H9 (cell line): ENCODE measurements around the gene SARNP. TPM values are rescaled to one million over a fixed set of nuclear protein-coding genes. Genes with fewer than 3 reads are reported as not detected.
"Not testable (repeated sequence)": the region's sequence is repeated elsewhere in the genome, so short reads cannot be mapped to it uniquely, and the experiment has no call there.

Source experiments
- DNase-seq: peaks from one replicate; pipeline ENCODE4 v3.0.0-alpha.2; 2017
- H2AFZ ChIP-seq: one replicate; pipeline ENCODE4 v1.6.1; 2013; ENCODE audit warnings: mild to moderate bottlenecking, low read length, control low read depth, moderate library complexity
- H2AK5ac ChIP-seq: 2 replicates; pipeline ENCODE4 v1.6.1; 2013; ENCODE audit warnings: low read length, control low read depth, mixed read lengths; ENCODE audit not compliant: insufficient read length
- H2BK120ac ChIP-seq: one replicate; pipeline ENCODE4 v1.6.1; 2013; ENCODE audit warnings: low read depth, mild to moderate bottlenecking, low read length, control low read depth, inconsistent platforms; ENCODE audit not compliant: poor library complexity, severe bottlenecking
- H2BK12ac ChIP-seq: 2 replicates; pipeline ENCODE4 v1.6.1; 2013; ENCODE audit warnings: low read length, control low read depth, mixed read lengths, low read depth; ENCODE audit not compliant: insufficient read length
- H2BK15ac ChIP-seq: 2 replicates; pipeline ENCODE4 v1.6.1; 2013; ENCODE audit warnings: low read depth, low read length, control low read depth
- H2BK20ac ChIP-seq: one replicate; pipeline ENCODE4 v1.6.1; 2013; ENCODE audit warnings: low read depth, mild to moderate bottlenecking, low read length, control low read depth, inconsistent platforms; ENCODE audit not compliant: poor library complexity, severe bottlenecking
- H2BK5ac ChIP-seq: 2 replicates; pipeline ENCODE4 v1.6.1; 2013; ENCODE audit warnings: low read length, control low read depth, mixed read lengths; ENCODE audit not compliant: insufficient read length
- H3K14ac ChIP-seq: 2 replicates; pipeline ENCODE4 v1.6.1; 2013; ENCODE audit warnings: low read length, control low read depth; ENCODE audit not compliant: insufficient read depth
- H3K18ac ChIP-seq: 2 replicates; pipeline ENCODE4 v1.6.1; 2013; ENCODE audit warnings: low read depth, mild to moderate bottlenecking, mixed read lengths, low read length, control low read depth; ENCODE audit not compliant: insufficient read length
- H3K23ac ChIP-seq: 2 replicates; pipeline ENCODE4 v1.6.1; 2013; ENCODE audit warnings: low read length, control low read depth, mixed read lengths, low read depth; ENCODE audit not compliant: insufficient read length
- H3K23me2 ChIP-seq: 2 replicates; pipeline ENCODE4 v1.6.1; 2013; ENCODE audit warnings: low read depth, mild to moderate bottlenecking, mixed read lengths, low read length, control low read depth; ENCODE audit not compliant: insufficient read length, poor library complexity, severe bottlenecking
- H3K27ac ChIP-seq: 2 replicates; pipeline ENCODE4 v1.5.1; 2013; ENCODE audit warnings: low read length, control low read depth, mixed read lengths, low read depth; ENCODE audit not compliant: insufficient read length
- H3K27me3 ChIP-seq: 2 replicates; pipeline ENCODE4 v1.6.1; 2013; ENCODE audit warnings: low read length, control low read depth, inconsistent platforms; ENCODE audit not compliant: insufficient read depth
- H3K4ac ChIP-seq: 2 replicates; pipeline ENCODE4 v1.6.1; 2013; ENCODE audit warnings: low read depth, mild to moderate bottlenecking, control low read depth, inconsistent platforms, low read length, moderate library complexity
- H3K4me1 ChIP-seq: 2 replicates; pipeline ENCODE4 v1.6.1; 2013; ENCODE audit warnings: low read length, control low read depth, inconsistent platforms; ENCODE audit not compliant: insufficient read depth
- H3K4me2 ChIP-seq: 2 replicates; pipeline ENCODE4 v1.6.1; 2013; ENCODE audit warnings: low read length, control low read depth, mixed read lengths; ENCODE audit not compliant: insufficient read length, insufficient read depth
- H3K56ac ChIP-seq: 2 replicates; pipeline ENCODE4 v1.6.1; 2013; ENCODE audit warnings: low read depth, mild to moderate bottlenecking, mixed read lengths, low read length, control low read depth; ENCODE audit not compliant: insufficient read length
- H3K79me1 ChIP-seq: 2 replicates; pipeline ENCODE4 v1.6.1; 2013; ENCODE audit warnings: low read depth, mild to moderate bottlenecking, moderate library complexity, low read length, control low read depth, inconsistent platforms; ENCODE audit not compliant: insufficient read depth, poor library complexity, severe bottlenecking
- H3K79me2 ChIP-seq: 2 replicates; pipeline ENCODE4 v1.6.1; 2013; ENCODE audit warnings: low read length, control low read depth, inconsistent platforms; ENCODE audit not compliant: insufficient read depth
- H3K9ac ChIP-seq: 2 replicates; pipeline ENCODE4 v1.6.1; 2013; ENCODE audit warnings: low read length, control low read depth, mixed read lengths; ENCODE audit not compliant: insufficient read length; ENCODE audit errors: extremely low read depth
- H3K9me3 ChIP-seq: one replicate; pipeline ENCODE4 v1.6.1; 2013; ENCODE audit warnings: low read depth, low read length, inconsistent platforms; ENCODE audit not compliant: control insufficient read depth
- H3T11ph ChIP-seq: one replicate; pipeline ENCODE4 v1.6.1; 2013; ENCODE audit warnings: mild to moderate bottlenecking, low read length, control low read depth, inconsistent platforms
- H4K20me1 ChIP-seq: one replicate; pipeline ENCODE4 v1.6.1; 2013; ENCODE audit not compliant: control insufficient read depth, insufficient read length, insufficient read depth
- H4K5ac ChIP-seq: 2 replicates; pipeline ENCODE4 v1.6.1; 2013; ENCODE audit warnings: low read depth, mild to moderate bottlenecking, mixed read lengths, low read length, control low read depth; ENCODE audit not compliant: insufficient read length
- H4K8ac ChIP-seq: replicated peaks from 2 replicates; pipeline ENCODE4 v1.6.1; 2013; ENCODE audit warnings: low read length, control low read depth, mixed read lengths, low read depth; ENCODE audit not compliant: insufficient read length
- H4K91ac ChIP-seq: 2 replicates; pipeline ENCODE4 v1.6.1; 2013; ENCODE audit warnings: low read depth, mild to moderate bottlenecking, moderate library complexity, mixed read lengths, low read length, control low read depth; ENCODE audit not compliant: insufficient read length
- H3K27ac Mint-ChIP-seq, 3 experiments: 2 replicates in 2 of 3; 3 replicates in 1 of 3; pipeline ENCODE4 v1.8.0; 2020 to 2021; ENCODE audit warnings: mixed read lengths in 3 of 3, mild to moderate bottlenecking in 1 of 3, moderate library complexity in 1 of 3
- H3K27me3 Mint-ChIP-seq: 2 replicates; pipeline ENCODE4 v1.8.0; 2021; ENCODE audit warnings: low read depth, mild to moderate bottlenecking, moderate library complexity, mixed read lengths
- H3K36me3 Mint-ChIP-seq, 3 experiments: 2 replicates in 2 of 3; 3 replicates in 1 of 3; pipeline ENCODE4 v1.8.0; 2020 to 2021; ENCODE audit warnings: low read depth in 3 of 3, mixed read lengths in 3 of 3; ENCODE audit not compliant: insufficient read depth in 1 of 3
- H3K4me1 Mint-ChIP-seq, 2 experiments: 2 replicates each; pipeline ENCODE4 v1.8.0; 2020; ENCODE audit warnings: mixed read lengths in 2 of 2
- H3K4me3 Mint-ChIP-seq, 2 experiments: 2 replicates in 1 of 2; 3 replicates in 1 of 2; pipeline ENCODE4 v1.8.0; 2020 to 2021; ENCODE audit warnings: mild to moderate bottlenecking in 2 of 2, mixed read lengths in 2 of 2, moderate library complexity in 1 of 2
- H3K9me3 Mint-ChIP-seq, 2 experiments: 2 replicates in 1 of 2; 3 replicates in 1 of 2; pipeline ENCODE4 v1.8.0; 2020; ENCODE audit warnings: mild to moderate bottlenecking in 2 of 2, mixed read lengths in 2 of 2, moderate library complexity in 1 of 2
- WGBS: extraction: QIAGEN DNeasy Blood & Tissue Kit; methylation state at CpG from one replicate; pipeline ENCODE4 v1.1.7; 2013; ENCODE audit warnings: missing lambda C conversion rate, low lambda C conversion rate, mixed read lengths; ENCODE audit not compliant: insufficient read length; ENCODE audit errors: extremely low coverage; 5-methylcytosine and 5-hydroxymethylcytosine counted together
- long read RNA-seq: library from polyadenylated mRNA; unstranded; transcript quantifications from one replicate; pipeline ENCODE4 v2.0.0, GENCODE V29; 2020
- total RNA-seq: library from RNA; stranded (reverse); gene quantifications from 2 replicates; pipeline ENCODE4 v1.2.1, GENCODE V29; 2021
- TF ChIP-seq, protein P1 (sequence below): fragments of 200-600 bp; sonication (generic); conservative IDR thresholded peaks from 3 replicates; pipeline ENCODE4 v1.8.0; 2021; ENCODE audit warnings: antibody characterized with exemption, mild to moderate bottlenecking

The SARNP gene
- 122 and 127 TPM in 2 replicates for total RNA-seq
- long read RNA-seq, transcript SARNP-201 (11 exons, 926 nt), result major isoform, 96 of 109 reads
- long read RNA-seq, partial matches to known transcripts, result 2 of 109 reads
- long read RNA-seq, other reads (novel, unspliced or antisense), result 8 of 109 reads

- Histone ChIP-seq H3K14ac (peak within 1 kb of the TSS; percentile 59; the same call in 1 of the 2 replicates), H3K23me2 (peaks cover 10% of the 10 kb centered on the region), H4K91ac (no peak within 1 kb of the TSS), H4K20me1 (no peaks in the 10 kb centered on the region), H3K56ac (peak within 1 kb of the TSS; percentile 68), H3K27ac (peak within 1 kb of the TSS; percentile 59), H3K18ac (peak within 1 kb of the TSS; percentile 73), H2BK120ac (no peak within 1 kb of the TSS), H3K79me1 (peaks cover 8% of the 10 kb centered on the region), H3K27me3 (no peaks in the 10 kb centered on the region), H3K23ac (no peak within 1 kb of the TSS), H3K9me3 (no peaks in the 10 kb centered on the region), H3K79me2 (peaks cover 37% of the 10 kb centered on the region; the same call in 1 of the 2 replicates), H3K4ac (no peak within 1 kb of the TSS), H3K4me1 (peaks cover 2% of the 10 kb centered on the region; the same call in 1 of the 2 replicates), H4K8ac (no peak within 1 kb of the TSS), H2AFZ (no peak within 1 kb of the TSS), H2BK12ac (no peak within 1 kb of the TSS), H3K9ac (peak within 1 kb of the TSS; percentile 98), H4K5ac (peak within 1 kb of the TSS; percentile 59), H2BK20ac (no peak within 1 kb of the TSS), H3T11ph (no peak within 1 kb of the TSS), H2AK5ac (no peak within 1 kb of the TSS), H2BK15ac (no peak within 1 kb of the TSS), H2BK5ac (peak within 1 kb of the TSS; percentile 67), H3K4me2 (peak within 1 kb of the TSS; percentile 96)
- no CpG with 5 or more reads among the region's 38 CpGs for WGBS
- TF ChIP-seq, protein P1, sequence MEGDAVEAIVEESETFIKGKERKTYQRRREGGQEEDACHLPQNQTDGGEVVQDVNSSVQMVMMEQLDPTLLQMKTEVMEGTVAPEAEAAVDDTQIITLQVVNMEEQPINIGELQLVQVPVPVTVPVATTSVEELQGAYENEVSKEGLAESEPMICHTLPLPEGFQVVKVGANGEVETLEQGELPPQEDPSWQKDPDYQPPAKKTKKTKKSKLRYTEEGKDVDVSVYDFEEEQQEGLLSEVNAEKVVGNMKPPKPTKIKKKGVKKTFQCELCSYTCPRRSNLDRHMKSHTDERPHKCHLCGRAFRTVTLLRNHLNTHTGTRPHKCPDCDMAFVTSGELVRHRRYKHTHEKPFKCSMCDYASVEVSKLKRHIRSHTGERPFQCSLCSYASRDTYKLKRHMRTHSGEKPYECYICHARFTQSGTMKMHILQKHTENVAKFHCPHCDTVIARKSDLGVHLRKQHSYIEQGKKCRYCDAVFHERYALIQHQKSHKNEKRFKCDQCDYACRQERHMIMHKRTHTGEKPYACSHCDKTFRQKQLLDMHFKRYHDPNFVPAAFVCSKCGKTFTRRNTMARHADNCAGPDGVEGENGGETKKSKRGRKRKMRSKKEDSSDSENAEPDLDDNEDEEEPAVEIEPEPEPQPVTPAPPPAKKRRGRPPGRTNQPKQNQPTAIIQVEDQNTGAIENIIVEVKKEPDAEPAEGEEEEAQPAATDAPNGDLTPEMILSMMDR, result no peak
- no peak within 1 kb of the TSS; a peak in 1 of 5 replicates for H3K4me3 Mint-ChIP-seq
- H3K9me3 Mint-ChIP-seq, result no peaks in the 10 kb centered on the region
- H3K27me3 Mint-ChIP-seq, result no peaks in the 10 kb centered on the region
- peaks cover 42% of the 10 kb centered on the region in 2 experiments for H3K4me1 Mint-ChIP-seq
- H3K27ac Mint-ChIP-seq, result no peak within 1 kb of the TSS; a peak in 2 of 7 replicates
- DNase-seq, result peak; percentile 100
- peaks cover 21 to 52% (median 45%) of the 10 kb centered on the region in 3 experiments; a peak in 6 of 7 replicates for H3K36me3 Mint-ChIP-seq
These were observed at the start of gene SARNP, which contains the start of gene ORMDL2 for GRCh38 chr12:55817345-55818139. Gene SARNP (minus strand): TSS chr12:55817724. CDS start chr12:55817701, 23 bp downstream. Gene ORMDL2 (plus strand): TSS chr12:55818041. CDS start chr12:55819000, 959 bp downstream.

GRCh38 chr12:55866454-55867004 is 49.0 kb upstream of the SARNP start:
- not testable (repeated sequence) for H3K23me2 ChIP-seq, H3T11ph ChIP-seq, H4K91ac ChIP-seq, H3K36me3 Mint-ChIP-seq, H4K8ac ChIP-seq, H3K4me1 ChIP-seq, H4K20me1 ChIP-seq, H2BK120ac ChIP-seq, H3K56ac ChIP-seq, H3K4me2 ChIP-seq, H3K27ac Mint-ChIP-seq, H3K4ac ChIP-seq, H2BK15ac ChIP-seq, H3K18ac ChIP-seq, H3K27ac ChIP-seq, H3K9me3 Mint-ChIP-seq, H2AFZ ChIP-seq, H3K27me3 ChIP-seq, H2AK5ac ChIP-seq, H3K4me3 Mint-ChIP-seq, H3K14ac ChIP-seq, H3K79me2 ChIP-seq, DNase-seq, H3K23ac ChIP-seq, H4K5ac ChIP-seq, H3K9me3 ChIP-seq, H2BK20ac ChIP-seq, H3K4me1 Mint-ChIP-seq, H2BK5ac ChIP-seq, H3K79me1 ChIP-seq, H3K9ac ChIP-seq, H2BK12ac ChIP-seq, H3K27me3 Mint-ChIP-seq
- no CpG with 5 or more reads among the region's 3 CpGs for WGBS
